Stimulated activated memory B cell treated with anti-CD40 and anti-IgM and Interleukin-4, amounts not matched to agents 10 μg/mL and 1 μg/mL and 100 μg/mL, for 72 hours (primary cell): Measurements from ENCODE around the gene FAM3B.

Source experiments
- ATAC-seq: fragments of 150-1000 bp; cut with Tn5 transposase; 2 replicates; pipeline ENCODE4 v1.10.0; 2021
- H3K27ac Mint-ChIP-seq: one replicate; pipeline ENCODE4 v1.8.0; 2022; ENCODE audit warnings: mild to moderate bottlenecking, mixed read lengths
- H3K27me3 Mint-ChIP-seq: one replicate; pipeline ENCODE4 v1.8.0; 2022; ENCODE audit warnings: mixed read lengths
- H3K36me3 Mint-ChIP-seq: one replicate; pipeline ENCODE4 v1.8.0; 2022; ENCODE audit warnings: mixed read lengths
- H3K4me1 Mint-ChIP-seq: one replicate; pipeline ENCODE4 v1.8.0; 2022; ENCODE audit warnings: mixed read lengths
- H3K4me3 Mint-ChIP-seq: one replicate; pipeline ENCODE4 v1.8.0; 2022; ENCODE audit warnings: mild to moderate bottlenecking, moderate library complexity, mixed read lengths
- H3K9me3 Mint-ChIP-seq: one replicate; pipeline ENCODE4 v1.8.0; 2022; ENCODE audit warnings: mixed read lengths

FAM3B gene

GRCh38 chr21:41328660-41329607 lies 12.3 kb downstream of the FAM3B start:
- peaks cover 7% of the 10 kb centered on the region for H3K9me3 Mint-ChIP-seq
- no peak overlapping the region for H3K4me3 Mint-ChIP-seq
- peaks cover 6% of the 10 kb centered on the region for H3K4me1 Mint-ChIP-seq
- H3K27me3 Mint-ChIP-seq, result no peaks in the 10 kb centered on the region
- no peak for ATAC-seq
- peaks cover 6% of the 10 kb centered on the region for H3K36me3 Mint-ChIP-seq
- H3K27ac Mint-ChIP-seq, result no peak overlapping the region

- Mint-ChIP-seq H3K36me3 (peaks cover 6% of the 10 kb centered on the region), H3K27me3 (no peaks in the 10 kb centered on the region), H3K27ac (no peak overlapping the region), H3K4me1 (no peaks in the 10 kb centered on the region), H3K4me3 (no peak overlapping the region), H3K9me3 (peaks cover 7% of the 10 kb centered on the region)
- no peak for ATAC-seq
Measured at GRCh38 chr21:41333752-41334151, 17.2 kb downstream of the FAM3B start.

- no peak for ATAC-seq
- peaks cover 7% of the 10 kb centered on the region for H3K27me3 Mint-ChIP-seq
- peaks cover 11% of the 10 kb centered on the region for H3K9me3 Mint-ChIP-seq
- H3K27ac Mint-ChIP-seq, result no peak overlapping the region
- no peak overlapping the region for H3K4me3 Mint-ChIP-seq
- peaks cover 6% of the 10 kb centered on the region for H3K36me3 Mint-ChIP-seq
- no peaks in the 10 kb centered on the region for H3K4me1 Mint-ChIP-seq
Measured at GRCh38 chr21:41337515-41337914, 20.9 kb downstream of the FAM3B start.

- Mint-ChIP-seq H3K9me3 (peaks cover 9% of the 10 kb centered on the region), H3K36me3 (peaks cover 4% of the 10 kb centered on the region), H3K27me3 (peaks cover 7% of the 10 kb centered on the region), H3K27ac (no peak overlapping the region), H3K4me3 (no peak overlapping the region), H3K4me1 (no peaks in the 10 kb centered on the region)
- ATAC-seq, result no peak
Measured at GRCh38 chr21:41338455-41338854, 21.9 kb downstream of the FAM3B start.

- H3K4me1 Mint-ChIP-seq, result no peaks in the 10 kb centered on the region
- peaks cover 6% of the 10 kb centered on the region for H3K9me3 Mint-ChIP-seq
Measured at GRCh38 chr21:41342035-41342434, 25.4 kb downstream of the FAM3B start.

GRCh38 chr21:41344146-41344545 lies 27.5 kb downstream of the FAM3B start:
- Mint-ChIP-seq H3K27ac (no peak overlapping the region), H3K4me1 (no peaks in the 10 kb centered on the region), H3K9me3 (peaks cover 6% of the 10 kb centered on the region), H3K27me3 (peaks cover 26% of the 10 kb centered on the region), H3K36me3 (no peaks in the 10 kb centered on the region), H3K4me3 (no peak overlapping the region)
- ATAC-seq, result no peak

More at GRCh38 chr21:41342035-41342434, 25.4 kb downstream of the FAM3B start:
- ATAC-seq, result no peak
- Mint-ChIP-seq H3K4me3 (no peak overlapping the region), H3K27ac (no peak overlapping the region), H3K27me3 (peaks cover 21% of the 10 kb centered on the region), H3K36me3 (no peaks in the 10 kb centered on the region)

GRCh38 chr21:41345356-41345755 lies 28.8 kb downstream of the FAM3B start:
- no peak overlapping the region for H3K4me3 Mint-ChIP-seq
- no peaks in the 10 kb centered on the region for H3K4me1 Mint-ChIP-seq
- no peaks in the 10 kb centered on the region for H3K36me3 Mint-ChIP-seq
- no peak overlapping the region for H3K27ac Mint-ChIP-seq
- no peak for ATAC-seq
- H3K27me3 Mint-ChIP-seq, result peaks cover 32% of the 10 kb centered on the region
- H3K9me3 Mint-ChIP-seq, result peaks cover 6% of the 10 kb centered on the region

- H3K4me1 Mint-ChIP-seq, result no peaks in the 10 kb centered on the region
- H3K4me3 Mint-ChIP-seq, result no peak overlapping the region
- no peak overlapping the region for H3K27ac Mint-ChIP-seq
- H3K9me3 Mint-ChIP-seq, result peaks cover 6% of the 10 kb centered on the region
- no peak for ATAC-seq
- H3K27me3 Mint-ChIP-seq, result peaks cover 40% of the 10 kb centered on the region
- no peaks in the 10 kb centered on the region for H3K36me3 Mint-ChIP-seq
Measured at GRCh38 chr21:41345934-41346685, 29.5 kb downstream of the FAM3B start.

- ATAC-seq, result no peak
- H3K27ac Mint-ChIP-seq, result no peak overlapping the region
- no peak overlapping the region for H3K4me3 Mint-ChIP-seq
- no peaks in the 10 kb centered on the region for H3K4me1 Mint-ChIP-seq
- peaks cover 6% of the 10 kb centered on the region for H3K9me3 Mint-ChIP-seq
- H3K27me3 Mint-ChIP-seq, result peaks cover 40% of the 10 kb centered on the region
- H3K36me3 Mint-ChIP-seq, result no peaks in the 10 kb centered on the region
Measured at GRCh38 chr21:41346758-41347157, 30.2 kb downstream of the FAM3B start.

GRCh38 chr21:41348434-41348833 lies 31.8 kb downstream of the FAM3B start:
- Mint-ChIP-seq H3K27me3 (peaks cover 33% of the 10 kb centered on the region), H3K9me3 (no peaks in the 10 kb centered on the region), H3K36me3 (no peaks in the 10 kb centered on the region), H3K4me1 (no peaks in the 10 kb centered on the region), H3K27ac (no peak overlapping the region), H3K4me3 (no peak overlapping the region)
- no peak for ATAC-seq

- ATAC-seq, result no peak
- Mint-ChIP-seq H3K4me3 (no peak overlapping the region), H3K9me3 (no peaks in the 10 kb centered on the region), H3K27me3 (peaks cover 29% of the 10 kb centered on the region), H3K36me3 (no peaks in the 10 kb centered on the region), H3K4me1 (no peaks in the 10 kb centered on the region), H3K27ac (no peak overlapping the region)
Measured at GRCh38 chr21:41349126-41349525, 32.5 kb downstream of the FAM3B start.

- Mint-ChIP-seq H3K27me3 (peaks cover 24% of the 10 kb centered on the region), H3K4me3 (no peak overlapping the region), H3K4me1 (no peaks in the 10 kb centered on the region), H3K27ac (no peak overlapping the region), H3K9me3 (no peaks in the 10 kb centered on the region), H3K36me3 (no peaks in the 10 kb centered on the region)
- no peak for ATAC-seq
Measured at GRCh38 chr21:41349619-41350390, 33.2 kb downstream of the FAM3B start.

GRCh38 chr21:41350436-41351155 lies 34.0 kb downstream of the FAM3B start:
- no peak overlapping the region for H3K27ac Mint-ChIP-seq
- H3K4me3 Mint-ChIP-seq, result no peak overlapping the region
- no peaks in the 10 kb centered on the region for H3K9me3 Mint-ChIP-seq
- no peaks in the 10 kb centered on the region for H3K36me3 Mint-ChIP-seq
- ATAC-seq, result no peak
- H3K27me3 Mint-ChIP-seq, result peaks cover 24% of the 10 kb centered on the region
- H3K4me1 Mint-ChIP-seq, result no peaks in the 10 kb centered on the region

- peaks cover 12% of the 10 kb centered on the region for H3K4me1 Mint-ChIP-seq
- no peak overlapping the region for H3K4me3 Mint-ChIP-seq
- H3K27me3 Mint-ChIP-seq, result no peaks in the 10 kb centered on the region
- no peaks in the 10 kb centered on the region for H3K36me3 Mint-ChIP-seq
- no peaks in the 10 kb centered on the region for H3K9me3 Mint-ChIP-seq
- no peak for ATAC-seq
- no peak overlapping the region for H3K27ac Mint-ChIP-seq
Measured at GRCh38 chr21:41357546-41357945, 40.9 kb downstream of the FAM3B start.
